22Rv1 (cell line): Measurements from ENCODE around the gene KIDINS220.

Experiments
- H3K27ac ChIP-seq: fragments of 450-650 bp; 2 replicates; pipeline ENCODE4 v1.5.1; 2017
- CTCF ChIP-seq: fragments of 450-650 bp; IDR thresholded peaks from 2 replicates; pipeline ENCODE4 v1.5.1; 2017; ENCODE audit warnings: mild to moderate bottlenecking
- ZFX ChIP-seq: fragments of 450-650 bp; IDR thresholded peaks from 2 replicates; pipeline ENCODE4 v1.6.1; 2017; ENCODE audit warnings: antibody characterized with exemption, borderline replicate concordance

The KIDINS220 gene

GRCh38 chr2:8877332-8877731, 39.9 kb upstream of the KIDINS220 start:
- no peak overlapping the region for H3K27ac ChIP-seq
- TF ChIP-seq ZFX (no peak), CTCF (no peak)

- H3K27ac ChIP-seq, result no peak overlapping the region
- no peak for TF ChIP-seq CTCF
- no peak for TF ChIP-seq ZFX
Measured at GRCh38 chr2:8876628-8877027, 39.2 kb upstream of the KIDINS220 start.

- H3K27ac ChIP-seq, result no peak overlapping the region
- TF ChIP-seq CTCF (peak; percentile 90), ZFX (no peak)
Measured at GRCh38 chr2:8872821-8873432, 35.5 kb upstream of the KIDINS220 start.

GRCh38 chr2:8870441-8870840, 33.0 kb upstream of the KIDINS220 start:
- TF ChIP-seq ZFX (no peak), CTCF (no peak)
- H3K27ac ChIP-seq, result no peak overlapping the region

- no peak overlapping the region for H3K27ac ChIP-seq
- TF ChIP-seq ZFX (no peak), CTCF (no peak)
Measured at GRCh38 chr2:8867363-8867762, 29.9 kb upstream of the KIDINS220 start.

- H3K27ac ChIP-seq, result no peak overlapping the region
- no peak for TF ChIP-seq ZFX
Measured at GRCh38 chr2:8863331-8863953, 26.0 kb upstream of the KIDINS220 start.

- TF ChIP-seq CTCF (no peak), ZFX (no peak)
- no peak overlapping the region for H3K27ac ChIP-seq
Measured at GRCh38 chr2:8862230-8862629, 24.8 kb upstream of the KIDINS220 start.

- TF ChIP-seq ZFX (no peak), CTCF (no peak)
- no peak overlapping the region for H3K27ac ChIP-seq
Measured at GRCh38 chr2:8861797-8862196, 24.4 kb upstream of the KIDINS220 start.
